Uterus (tissue), 4 donors: ENCODE data around the gene MYOC. TPM values are rescaled to one million over a fixed set of nuclear protein-coding genes. Genes with fewer than 3 reads are reported as not detected.

Experiments used
- DNase-seq, 2 donors: peaks; one replicate each; pipeline ENCODE4 v3.0.0-alpha.2; 2019 to 2020
- H3K27ac ChIP-seq, 2 donors: fragments of 200-600 bp; sonication (generic); 1 replicate in 1 of 2; 2 replicates in 1 of 2; pipeline ENCODE4 v1.5.1; 2016 to 2018
- H3K27me3 ChIP-seq, 2 donors: fragments of 200-600 bp; sonication (generic); one replicate each; pipeline ENCODE4 v1.5.1; 2018 to 2019; ENCODE audit warnings: control low read depth in 1 of 2
- H3K36me3 ChIP-seq, 2 donors: fragments of 200-600 bp; sonication (generic); one replicate each; pipeline ENCODE4 v1.5.1; 2019; ENCODE audit warnings: control low read depth in 1 of 2
- H3K4me1 ChIP-seq, 2 donors: fragments of 200-600 bp; sonication (generic); one replicate each; pipeline ENCODE4 v1.5.1; 2018 to 2019; ENCODE audit warnings: control low read depth in 1 of 2
- H3K4me3 ChIP-seq, 2 donors: fragments of 200-600 bp; sonication (generic); 1 replicate in 1 of 2; 2 replicates in 1 of 2; pipeline ENCODE4 v1.5.1; 2018 to 2019; ENCODE audit warnings: mild to moderate bottlenecking in 1 of 2
- H3K9me3 ChIP-seq, 2 donors: fragments of 200-600 bp; sonication (generic); one replicate each; pipeline ENCODE4 v1.5.1; 2019; ENCODE audit warnings: control low read depth in 1 of 2
- POLR2A ChIP-seq, 2 donors: fragments of 450-650 bp; IDR thresholded peaks; one replicate each; pipeline ENCODE4 v1.6.1; 2016; ENCODE audit warnings: antibody characterized with exemption in 2 of 2, mild to moderate bottlenecking in 1 of 2, moderate library complexity in 1 of 2
- intact Hi-C: fragments of 100-400 bp; cut with DNase I; formaldehyde crosslinking; loops from one replicate; pipeline ENCODE4 v1.15.1; 2023; ENCODE audit warnings: low total_unique reads
- total RNA-seq, 4 donors: library from RNA; depleted of rRNA in 3 of 4; stranded (reverse); fragments of >200 nt in 3 of 4; gene quantifications; one replicate each; pipeline versions ENCODE4 v1.1.0 to v1.2.4, GENCODE V29; 2014 to 2023
- TF ChIP-seq, protein P1 (sequence below), 4 experiments: fragments of 200-600 bp in 2 of 4; fragments of 450-650 bp in 2 of 4; sonication (generic) in 2 of 4; IDR thresholded peaks; one replicate each; pipeline ENCODE4 v1.5.1; 2016 to 2019; ENCODE audit warnings: antibody characterized with exemption in 4 of 4, mild to moderate bottlenecking in 2 of 4, moderate library complexity in 1 of 4
- donor health status: DM: yes; HTN: yes; CAD: no.

The MYOC gene
- total RNA-seq, 4 donors from 2014 or later, result 5.6 to 38.2 (median 13.2) TPM

DNA sequence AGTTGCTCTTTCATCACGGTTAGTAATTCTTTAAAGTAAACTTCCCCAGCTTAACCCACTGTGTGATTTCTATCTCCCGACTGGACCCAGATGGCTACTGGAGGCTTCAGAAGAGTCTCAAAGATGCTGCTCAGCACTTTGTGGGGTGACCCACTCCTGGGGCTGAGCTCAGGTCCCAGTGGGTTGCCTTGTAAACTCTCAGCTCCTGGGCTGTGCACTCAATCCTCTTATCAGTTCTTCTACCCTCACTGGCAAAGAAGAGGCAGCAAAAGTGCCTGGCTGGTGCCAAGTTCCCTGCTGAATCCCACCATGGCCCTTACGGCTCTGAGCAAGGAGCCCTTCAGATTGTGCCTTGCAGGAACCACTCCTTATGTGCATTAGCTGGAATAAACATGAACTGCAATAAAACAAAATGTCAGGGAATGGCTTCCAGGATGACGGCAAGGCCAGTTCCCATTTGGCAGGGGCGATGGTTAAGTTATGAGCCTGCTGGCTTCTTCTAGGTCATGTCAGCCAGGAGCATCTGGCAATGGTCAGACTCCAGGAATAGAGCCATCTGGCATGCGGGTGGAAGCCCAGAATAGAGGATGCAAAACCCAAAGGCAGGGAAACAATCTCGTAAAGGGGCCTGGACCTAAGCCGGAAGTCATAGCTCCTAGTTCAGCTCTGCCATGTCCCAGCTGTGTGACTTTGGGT is 6.8 kb downstream of the MYOC start:
- Histone ChIP-seq H3K27me3 (no peaks in the 10 kb centered on the region), H3K4me1 (peaks cover 0 to 7% of the 10 kb centered on the region in 2 donors), H3K27ac (peak overlapping the region; percentile 83 to 87), H3K36me3 (no peaks in the 10 kb centered on the region), H3K4me3 (no peak overlapping the region), H3K9me3 (no peaks in the 10 kb centered on the region)
- intact Hi-C loops, result no loop called here
- DNase-seq, result peak; percentile 91 to 92
- TF ChIP-seq, protein P1, sequence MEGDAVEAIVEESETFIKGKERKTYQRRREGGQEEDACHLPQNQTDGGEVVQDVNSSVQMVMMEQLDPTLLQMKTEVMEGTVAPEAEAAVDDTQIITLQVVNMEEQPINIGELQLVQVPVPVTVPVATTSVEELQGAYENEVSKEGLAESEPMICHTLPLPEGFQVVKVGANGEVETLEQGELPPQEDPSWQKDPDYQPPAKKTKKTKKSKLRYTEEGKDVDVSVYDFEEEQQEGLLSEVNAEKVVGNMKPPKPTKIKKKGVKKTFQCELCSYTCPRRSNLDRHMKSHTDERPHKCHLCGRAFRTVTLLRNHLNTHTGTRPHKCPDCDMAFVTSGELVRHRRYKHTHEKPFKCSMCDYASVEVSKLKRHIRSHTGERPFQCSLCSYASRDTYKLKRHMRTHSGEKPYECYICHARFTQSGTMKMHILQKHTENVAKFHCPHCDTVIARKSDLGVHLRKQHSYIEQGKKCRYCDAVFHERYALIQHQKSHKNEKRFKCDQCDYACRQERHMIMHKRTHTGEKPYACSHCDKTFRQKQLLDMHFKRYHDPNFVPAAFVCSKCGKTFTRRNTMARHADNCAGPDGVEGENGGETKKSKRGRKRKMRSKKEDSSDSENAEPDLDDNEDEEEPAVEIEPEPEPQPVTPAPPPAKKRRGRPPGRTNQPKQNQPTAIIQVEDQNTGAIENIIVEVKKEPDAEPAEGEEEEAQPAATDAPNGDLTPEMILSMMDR (IDR thresholded peaks at IDR 0.05), result no peak
- TF ChIP-seq POLR2A (IDR thresholded peaks at IDR 0.05), result no peak

DNA sequence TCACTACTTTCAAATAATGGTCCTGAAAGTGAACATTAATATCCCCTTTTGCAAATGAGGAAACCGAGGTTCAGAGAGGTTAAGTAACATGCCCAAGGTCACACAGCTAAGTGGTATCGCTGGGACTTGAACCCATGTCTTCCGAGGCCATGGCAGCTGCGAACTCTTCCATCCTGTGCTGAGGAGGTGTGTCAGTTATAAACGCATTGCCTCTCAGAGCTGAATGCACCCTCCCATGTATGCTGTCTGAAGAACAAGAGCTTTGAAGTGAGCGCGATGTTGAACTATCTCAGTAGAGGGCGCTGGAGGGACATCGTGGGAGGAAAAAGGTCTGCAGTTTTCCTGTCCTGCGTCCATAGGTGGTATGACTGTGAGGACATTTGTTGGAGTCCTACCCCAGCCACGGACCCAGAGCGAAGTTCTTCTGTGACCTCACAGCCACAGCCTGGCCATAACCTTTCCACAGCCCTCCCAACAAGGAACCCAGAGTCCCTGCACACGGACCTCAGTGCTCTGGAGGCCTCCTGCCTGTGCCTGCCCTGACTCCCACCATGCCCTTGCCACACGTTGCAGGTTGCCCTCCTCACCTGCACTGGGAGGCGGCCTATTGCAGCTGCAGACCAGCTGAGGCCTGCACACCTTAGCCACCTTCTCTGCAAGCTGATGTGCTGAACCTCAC is 7.5 kb downstream of the MYOC start:
- peak overlapping the region; percentile 83 to 87 for H3K27ac ChIP-seq
- H3K9me3 ChIP-seq, result no peaks in the 10 kb centered on the region
- peak; percentile 83 to 90 for DNase-seq
- intact Hi-C loops, result no loop called here
- no peak for TF ChIP-seq POLR2A (IDR thresholded peaks at IDR 0.05)
- TF ChIP-seq, protein P1 (IDR thresholded peaks at IDR 0.05), result peak; percentile 78 to 90 (median 86)
- H3K27me3 ChIP-seq, result no peaks in the 10 kb centered on the region
- no peak overlapping the region for H3K4me3 ChIP-seq
- no peaks in the 10 kb centered on the region for H3K36me3 ChIP-seq
- H3K4me1 ChIP-seq, result peaks cover 0 to 7% of the 10 kb centered on the region in 2 donors

DNA sequence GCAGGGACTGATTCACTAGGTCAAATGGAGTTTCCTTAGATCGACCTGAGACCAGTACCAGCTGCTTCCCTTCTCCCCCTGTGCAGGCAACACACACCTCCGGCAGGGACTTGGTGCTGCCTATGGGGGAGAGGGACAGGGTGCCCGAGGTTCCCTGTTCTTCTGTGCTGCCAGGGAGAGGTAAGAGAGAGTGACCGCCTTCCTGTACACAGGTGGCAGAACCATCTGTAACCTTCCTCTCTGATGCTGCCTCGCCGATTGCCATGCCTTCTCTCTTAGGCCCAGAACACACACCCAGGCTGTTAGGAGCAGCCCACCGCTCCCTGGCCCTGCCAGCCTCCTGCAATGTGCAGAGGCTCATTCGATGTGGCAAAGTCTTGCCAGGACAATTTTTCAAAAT is 9.3 kb downstream of the MYOC start:
- no peaks in the 10 kb centered on the region for H3K27me3 ChIP-seq
- intact Hi-C loops, result no loop called here
- no peak overlapping the region for H3K27ac ChIP-seq
- no peaks in the 10 kb centered on the region for H3K36me3 ChIP-seq
- H3K9me3 ChIP-seq, result no peaks in the 10 kb centered on the region
- peaks cover 0 to 7% of the 10 kb centered on the region in 2 donors for H3K4me1 ChIP-seq
- no peak for TF ChIP-seq POLR2A (IDR thresholded peaks at IDR 0.05)
- TF ChIP-seq, protein P1 (IDR thresholded peaks at IDR 0.05), result no peak
- DNase-seq, result no peak
- no peak overlapping the region for H3K4me3 ChIP-seq

DNA sequence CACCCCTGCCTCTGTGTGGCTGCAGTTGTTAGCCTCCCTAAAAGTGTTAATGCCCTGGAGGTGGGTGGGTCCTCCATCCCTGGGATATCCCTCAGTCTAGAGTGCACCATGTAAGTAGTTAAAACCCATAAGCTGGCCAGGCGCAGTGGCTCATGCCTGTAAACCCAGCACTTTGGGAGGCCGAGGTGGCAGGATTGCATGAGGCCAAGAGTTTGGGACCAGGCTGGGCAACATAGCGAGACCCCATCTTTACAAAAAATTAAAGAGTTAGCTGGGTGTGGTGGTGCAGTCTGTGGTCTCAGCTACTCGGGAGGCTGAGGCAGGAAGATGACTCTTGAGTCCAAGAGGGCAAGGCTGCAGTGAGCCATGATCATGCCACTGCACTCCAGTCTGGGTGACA is 10.3 kb downstream of the MYOC start:
- H3K9me3 ChIP-seq, result no peaks in the 10 kb centered on the region
- H3K27ac ChIP-seq, result no peak overlapping the region
- H3K4me3 ChIP-seq, result no peak overlapping the region
- no peaks in the 10 kb centered on the region for H3K27me3 ChIP-seq
- H3K36me3 ChIP-seq, result no peaks in the 10 kb centered on the region
- no peak for DNase-seq
- intact Hi-C loops, result no loop called here
- TF ChIP-seq, protein P1 (IDR thresholded peaks at IDR 0.05), result no peak
- TF ChIP-seq POLR2A (IDR thresholded peaks at IDR 0.05), result no peak
- H3K4me1 ChIP-seq, result peaks cover 0 to 7% of the 10 kb centered on the region in 2 donors
